CD4-positive, alpha-beta T cell treated with Interleukin-10 for 1 hour (primary cell): Measurements from ENCODE around the gene VWA8.
"Not testable (repeated sequence)": the region's sequence is repeated elsewhere in the genome, so short reads cannot be mapped to it uniquely, and the experiment has no call there.

ENCODE experiments used
- DNase-seq: peaks from one replicate; pipeline ENCODE4 v3.0.0-alpha.2; 2020

Gene VWA8

GRCh38 chr13:41571817-41572340, 389.0 kb downstream of the VWA8 start:
- DNase-seq, result not testable (repeated sequence)

GRCh38 chr13:41568972-41569351, 391.9 kb downstream of the VWA8 start:
- no peak for DNase-seq

GRCh38 chr13:41568143-41568971, 392.6 kb downstream of the VWA8 start:
- no peak for DNase-seq

GRCh38 chr13:41567363-41567762, 393.5 kb downstream of the VWA8 start:
- no peak for DNase-seq

- no peak for DNase-seq
Observed at GRCh38 chr13:41565846-41566245, 395.1 kb downstream of the VWA8 start.

GRCh38 chr13:41565216-41565615, 395.7 kb downstream of the VWA8 start:
- no peak for DNase-seq

- no peak for DNase-seq
Observed at GRCh38 chr13:41563984-41564365, 396.9 kb downstream of the VWA8 start.

- no peak for DNase-seq
Observed at GRCh38 chr13:41563341-41563983, 397.4 kb downstream of the VWA8 start.

GRCh38 chr13:41562541-41563178, 398.2 kb downstream of the VWA8 start:
- no peak for DNase-seq

- no peak for DNase-seq
Observed at GRCh38 chr13:41562083-41562482, 398.8 kb downstream of the VWA8 start.

- no peak for DNase-seq
Observed at GRCh38 chr13:41561170-41561569, 399.7 kb downstream of the VWA8 start.

- DNase-seq, result no peak
Observed at GRCh38 chr13:41558781-41559560, 401.9 kb downstream of the VWA8 start.

GRCh38 chr13:41557719-41558118, 403.2 kb downstream of the VWA8 start:
- DNase-seq, result no peak

- DNase-seq, result no peak
Observed at GRCh38 chr13:41554626-41555386, 406.1 kb downstream of the VWA8 start.

- no peak for DNase-seq
Observed at GRCh38 chr13:41554180-41554579, 406.7 kb downstream of the VWA8 start.

GRCh38 chr13:41552031-41552430, 408.9 kb downstream of the VWA8 start:
- no peak for DNase-seq

GRCh38 chr13:41550276-41550675, 410.6 kb downstream of the VWA8 start:
- no peak for DNase-seq

GRCh38 chr13:41549491-41549890, 411.4 kb downstream of the VWA8 start:
- DNase-seq, result no peak

- DNase-seq, result no peak
Observed at GRCh38 chr13:41548910-41549309, 412.0 kb downstream of the VWA8 start.

- DNase-seq, result no peak
Observed at GRCh38 chr13:41548031-41548430, 412.9 kb downstream of the VWA8 start.

GRCh38 chr13:41547251-41548000, 413.5 kb downstream of the VWA8 start:
- no peak for DNase-seq
